Measurements from ENCODE around the gene TMEM45B. TPM values are rescaled to one million over a fixed set of nuclear protein-coding genes. Genes with fewer than 3 reads are reported as not detected.

TMEM45B gene
- total and polyA plus RNA-seq, 2 experiments from 2014 or later = 0.11 to 0.38 TPM

DNA sequence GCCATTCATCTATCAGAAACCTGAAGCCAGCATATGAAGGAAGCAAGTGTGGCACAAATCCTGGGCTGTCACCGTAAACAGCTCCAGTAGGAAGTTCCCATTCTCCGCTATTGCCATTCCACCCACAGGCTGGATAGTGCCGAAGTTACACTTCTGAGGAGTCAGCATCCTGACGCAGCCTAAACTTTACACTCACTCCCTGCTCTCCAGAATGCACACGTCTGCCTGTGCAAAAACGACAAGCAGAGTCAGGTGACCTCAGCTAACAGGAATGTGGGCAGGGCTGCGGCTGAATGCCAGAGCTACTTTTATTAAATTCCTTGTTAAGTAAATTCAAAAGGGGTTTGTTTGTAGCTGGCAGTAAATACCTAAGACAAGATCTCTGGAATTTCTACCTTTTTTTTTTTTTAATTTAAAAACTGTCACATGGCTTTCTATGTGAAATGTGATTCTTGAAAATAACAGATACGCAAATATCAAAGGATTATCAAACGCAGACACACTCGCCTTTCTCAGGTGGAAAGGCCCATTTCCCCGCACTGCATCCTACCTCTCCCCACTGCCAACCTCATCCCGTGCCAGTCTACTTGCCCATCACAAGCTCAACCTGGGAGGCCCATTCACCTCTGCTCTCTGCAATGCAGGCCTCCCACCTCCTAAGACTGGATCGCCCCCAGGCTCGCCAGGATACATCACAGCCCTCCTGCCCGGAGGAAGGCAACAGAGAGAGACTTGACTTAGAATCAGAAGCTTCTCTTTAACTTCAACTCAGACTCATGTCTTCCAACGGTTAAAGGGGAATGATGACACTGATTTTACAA lies 46.3 kb downstream of the TMEM45B start:
- Histone ChIP-seq H3K27me3 (ENCODE audit: insufficient read depth) (no peaks in the 10 kb centered on the region), H4K20me1 (replicated peaks; ENCODE audit: insufficient read depth) (0 out of 2 replicates have a peak, but pooled peaks cover 5% of the 10 kb centered on the region), H3K27ac (ENCODE audit: low read depth) (peak overlapping the region; percentile 81), H3K4me1 (ENCODE audit: insufficient read depth) (peaks cover 5% of the 10 kb centered on the region), H3K79me2 (replicated peaks; ENCODE audit: insufficient read depth) (no peaks in the 10 kb centered on the region), H3K9me2 (ENCODE audit: insufficient read depth) (no peaks in the 10 kb centered on the region), H3K4me2 (peak overlapping the region; percentile 41; the same call in 1 of the 2 replicates), H3F3A (replicated peaks; ENCODE audit: low read depth) (no peaks in the 10 kb centered on the region), H3K36me3 (ENCODE audit: insufficient read depth) (peaks cover 25% of the 10 kb centered on the region; the same call in 1 of the 2 replicates), H2AFZ (no peak overlapping the region), H3K4me3 (no peak overlapping the region)
- Mint-ChIP-seq H3K9me3 (no peaks in the 10 kb centered on the region; the same call in 2 of the 3 replicates), H3K4me1 (peaks cover 10% of the 10 kb centered on the region), H3K4me3 (no peak overlapping the region), H3K27ac (peak overlapping the region; percentile 84), H3K27me3 (ENCODE audit: insufficient read depth, low read depth, poor library complexity) (peaks cover 2% of the 10 kb centered on the region), H3K36me3 (ENCODE audit: low read depth) (peaks cover 59% of the 10 kb centered on the region)
- peak; percentile 81 for ATAC-seq
- TF ChIP-seq JUNB (IDR thresholded peaks at IDR 0.05; ENCODE audit: unreplicated experiment) = no peak
- no peak for TF ChIP-seq STAT1 (IDR thresholded peaks at IDR 0.05; ENCODE audit: unreplicated experiment)
- no peak for TF ChIP-seq ZNF331 (CRISPR knock-in tag; IDR thresholded peaks at IDR 0.05; ENCODE audit: low read depth)
- no peak for TF ChIP-seq POLR2AphosphoS5 (IDR thresholded peaks at IDR 0.05; ENCODE audit: low read depth)
- TF ChIP-seq, protein P1, sequence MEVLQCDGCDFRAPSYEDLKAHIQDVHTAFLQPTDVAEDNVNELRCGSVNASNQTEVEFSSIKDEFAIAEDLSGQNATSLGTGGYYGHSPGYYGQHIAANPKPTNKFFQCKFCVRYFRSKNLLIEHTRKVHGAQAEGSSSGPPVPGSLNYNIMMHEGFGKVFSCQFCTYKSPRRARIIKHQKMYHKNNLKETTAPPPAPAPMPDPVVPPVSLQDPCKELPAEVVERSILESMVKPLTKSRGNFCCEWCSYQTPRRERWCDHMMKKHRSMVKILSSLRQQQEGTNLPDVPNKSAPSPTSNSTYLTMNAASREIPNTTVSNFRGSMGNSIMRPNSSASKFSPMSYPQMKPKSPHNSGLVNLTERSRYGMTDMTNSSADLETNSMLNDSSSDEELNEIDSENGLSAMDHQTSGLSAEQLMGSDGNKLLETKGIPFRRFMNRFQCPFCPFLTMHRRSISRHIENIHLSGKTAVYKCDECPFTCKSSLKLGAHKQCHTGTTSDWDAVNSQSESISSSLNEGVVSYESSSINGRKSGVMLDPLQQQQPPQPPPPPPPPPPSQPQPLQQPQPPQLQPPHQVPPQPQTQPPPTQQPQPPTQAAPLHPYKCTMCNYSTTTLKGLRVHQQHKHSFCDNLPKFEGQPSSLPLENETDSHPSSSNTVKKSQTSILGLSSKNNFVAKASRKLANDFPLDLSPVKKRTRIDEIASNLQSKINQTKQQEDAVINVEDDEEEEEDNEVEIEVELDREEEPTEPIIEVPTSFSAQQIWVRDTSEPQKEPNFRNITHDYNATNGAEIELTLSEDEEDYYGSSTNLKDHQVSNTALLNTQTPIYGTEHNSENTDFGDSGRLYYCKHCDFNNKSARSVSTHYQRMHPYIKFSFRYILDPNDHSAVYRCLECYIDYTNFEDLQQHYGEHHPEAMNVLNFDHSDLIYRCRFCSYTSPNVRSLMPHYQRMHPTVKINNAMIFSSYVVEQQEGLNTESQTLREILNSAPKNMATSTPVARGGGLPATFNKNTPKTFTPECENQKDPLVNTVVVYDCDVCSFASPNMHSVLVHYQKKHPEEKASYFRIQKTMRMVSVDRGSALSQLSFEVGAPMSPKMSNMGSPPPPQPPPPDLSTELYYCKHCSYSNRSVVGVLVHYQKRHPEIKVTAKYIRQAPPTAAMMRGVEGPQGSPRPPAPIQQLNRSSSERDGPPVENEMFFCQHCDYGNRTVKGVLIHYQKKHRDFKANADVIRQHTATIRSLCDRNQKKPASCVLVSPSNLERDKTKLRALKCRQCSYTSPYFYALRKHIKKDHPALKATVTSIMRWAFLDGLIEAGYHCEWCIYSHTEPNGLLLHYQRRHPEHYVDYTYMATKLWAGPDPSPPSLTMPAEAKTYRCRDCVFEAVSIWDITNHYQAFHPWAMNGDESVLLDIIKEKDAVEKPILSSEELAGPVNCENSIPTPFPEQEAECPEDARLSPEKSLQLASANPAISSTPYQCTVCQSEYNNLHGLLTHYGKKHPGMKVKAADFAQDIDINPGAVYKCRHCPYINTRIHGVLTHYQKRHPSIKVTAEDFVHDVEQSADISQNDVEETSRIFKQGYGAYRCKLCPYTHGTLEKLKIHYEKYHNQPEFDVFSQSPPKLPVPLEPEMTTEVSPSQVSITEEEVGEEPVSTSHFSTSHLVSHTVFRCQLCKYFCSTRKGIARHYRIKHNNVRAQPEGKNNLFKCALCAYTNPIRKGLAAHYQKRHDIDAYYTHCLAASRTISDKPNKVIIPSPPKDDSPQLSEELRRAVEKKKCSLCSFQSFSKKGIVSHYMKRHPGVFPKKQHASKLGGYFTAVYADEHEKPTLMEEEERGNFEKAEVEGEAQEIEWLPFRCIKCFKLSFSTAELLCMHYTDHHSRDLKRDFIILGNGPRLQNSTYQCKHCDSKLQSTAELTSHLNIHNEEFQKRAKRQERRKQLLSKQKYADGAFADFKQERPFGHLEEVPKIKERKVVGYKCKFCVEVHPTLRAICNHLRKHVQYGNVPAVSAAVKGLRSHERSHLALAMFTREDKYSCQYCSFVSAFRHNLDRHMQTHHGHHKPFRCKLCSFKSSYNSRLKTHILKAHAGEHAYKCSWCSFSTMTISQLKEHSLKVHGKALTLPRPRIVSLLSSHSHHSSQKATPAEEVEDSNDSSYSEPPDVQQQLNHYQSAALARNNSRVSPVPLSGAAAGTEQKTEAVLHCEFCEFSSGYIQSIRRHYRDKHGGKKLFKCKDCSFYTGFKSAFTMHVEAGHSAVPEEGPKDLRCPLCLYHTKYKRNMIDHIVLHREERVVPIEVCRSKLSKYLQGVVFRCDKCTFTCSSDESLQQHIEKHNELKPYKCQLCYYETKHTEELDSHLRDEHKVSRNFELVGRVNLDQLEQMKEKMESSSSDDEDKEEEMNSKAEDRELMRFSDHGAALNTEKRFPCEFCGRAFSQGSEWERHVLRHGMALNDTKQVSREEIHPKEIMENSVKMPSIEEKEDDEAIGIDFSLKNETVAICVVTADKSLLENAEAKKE (CRISPR knock-in tag; IDR thresholded peaks at IDR 0.05) = no peak
- no peak for TF ChIP-seq ZNF114 (CRISPR knock-in tag; IDR thresholded peaks at IDR 0.05)
- no peak for TF ChIP-seq NANOG (IDR thresholded peaks at IDR 0.05; ENCODE audit: borderline replicate concordance)
- no peak for TF ChIP-seq EZH2 (IDR thresholded peaks at IDR 0.05; ENCODE audit: low read depth, unreplicated experiment)
- TF ChIP-seq EZH2phosphoT487 (IDR thresholded peaks at IDR 0.05; ENCODE audit: unreplicated experiment) = no peak
- TF ChIP-seq, protein P2, sequence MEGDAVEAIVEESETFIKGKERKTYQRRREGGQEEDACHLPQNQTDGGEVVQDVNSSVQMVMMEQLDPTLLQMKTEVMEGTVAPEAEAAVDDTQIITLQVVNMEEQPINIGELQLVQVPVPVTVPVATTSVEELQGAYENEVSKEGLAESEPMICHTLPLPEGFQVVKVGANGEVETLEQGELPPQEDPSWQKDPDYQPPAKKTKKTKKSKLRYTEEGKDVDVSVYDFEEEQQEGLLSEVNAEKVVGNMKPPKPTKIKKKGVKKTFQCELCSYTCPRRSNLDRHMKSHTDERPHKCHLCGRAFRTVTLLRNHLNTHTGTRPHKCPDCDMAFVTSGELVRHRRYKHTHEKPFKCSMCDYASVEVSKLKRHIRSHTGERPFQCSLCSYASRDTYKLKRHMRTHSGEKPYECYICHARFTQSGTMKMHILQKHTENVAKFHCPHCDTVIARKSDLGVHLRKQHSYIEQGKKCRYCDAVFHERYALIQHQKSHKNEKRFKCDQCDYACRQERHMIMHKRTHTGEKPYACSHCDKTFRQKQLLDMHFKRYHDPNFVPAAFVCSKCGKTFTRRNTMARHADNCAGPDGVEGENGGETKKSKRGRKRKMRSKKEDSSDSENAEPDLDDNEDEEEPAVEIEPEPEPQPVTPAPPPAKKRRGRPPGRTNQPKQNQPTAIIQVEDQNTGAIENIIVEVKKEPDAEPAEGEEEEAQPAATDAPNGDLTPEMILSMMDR (conservative IDR thresholded peaks at IDR 0.05; ENCODE audit: low read depth in 2 of 2) = no peak
- TF ChIP-seq, protein P3, sequence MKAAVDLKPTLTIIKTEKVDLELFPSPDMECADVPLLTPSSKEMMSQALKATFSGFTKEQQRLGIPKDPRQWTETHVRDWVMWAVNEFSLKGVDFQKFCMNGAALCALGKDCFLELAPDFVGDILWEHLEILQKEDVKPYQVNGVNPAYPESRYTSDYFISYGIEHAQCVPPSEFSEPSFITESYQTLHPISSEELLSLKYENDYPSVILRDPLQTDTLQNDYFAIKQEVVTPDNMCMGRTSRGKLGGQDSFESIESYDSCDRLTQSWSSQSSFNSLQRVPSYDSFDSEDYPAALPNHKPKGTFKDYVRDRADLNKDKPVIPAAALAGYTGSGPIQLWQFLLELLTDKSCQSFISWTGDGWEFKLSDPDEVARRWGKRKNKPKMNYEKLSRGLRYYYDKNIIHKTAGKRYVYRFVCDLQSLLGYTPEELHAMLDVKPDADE (IDR thresholded peaks at IDR 0.05) = no peak
- TF ChIP-seq, protein P4, sequence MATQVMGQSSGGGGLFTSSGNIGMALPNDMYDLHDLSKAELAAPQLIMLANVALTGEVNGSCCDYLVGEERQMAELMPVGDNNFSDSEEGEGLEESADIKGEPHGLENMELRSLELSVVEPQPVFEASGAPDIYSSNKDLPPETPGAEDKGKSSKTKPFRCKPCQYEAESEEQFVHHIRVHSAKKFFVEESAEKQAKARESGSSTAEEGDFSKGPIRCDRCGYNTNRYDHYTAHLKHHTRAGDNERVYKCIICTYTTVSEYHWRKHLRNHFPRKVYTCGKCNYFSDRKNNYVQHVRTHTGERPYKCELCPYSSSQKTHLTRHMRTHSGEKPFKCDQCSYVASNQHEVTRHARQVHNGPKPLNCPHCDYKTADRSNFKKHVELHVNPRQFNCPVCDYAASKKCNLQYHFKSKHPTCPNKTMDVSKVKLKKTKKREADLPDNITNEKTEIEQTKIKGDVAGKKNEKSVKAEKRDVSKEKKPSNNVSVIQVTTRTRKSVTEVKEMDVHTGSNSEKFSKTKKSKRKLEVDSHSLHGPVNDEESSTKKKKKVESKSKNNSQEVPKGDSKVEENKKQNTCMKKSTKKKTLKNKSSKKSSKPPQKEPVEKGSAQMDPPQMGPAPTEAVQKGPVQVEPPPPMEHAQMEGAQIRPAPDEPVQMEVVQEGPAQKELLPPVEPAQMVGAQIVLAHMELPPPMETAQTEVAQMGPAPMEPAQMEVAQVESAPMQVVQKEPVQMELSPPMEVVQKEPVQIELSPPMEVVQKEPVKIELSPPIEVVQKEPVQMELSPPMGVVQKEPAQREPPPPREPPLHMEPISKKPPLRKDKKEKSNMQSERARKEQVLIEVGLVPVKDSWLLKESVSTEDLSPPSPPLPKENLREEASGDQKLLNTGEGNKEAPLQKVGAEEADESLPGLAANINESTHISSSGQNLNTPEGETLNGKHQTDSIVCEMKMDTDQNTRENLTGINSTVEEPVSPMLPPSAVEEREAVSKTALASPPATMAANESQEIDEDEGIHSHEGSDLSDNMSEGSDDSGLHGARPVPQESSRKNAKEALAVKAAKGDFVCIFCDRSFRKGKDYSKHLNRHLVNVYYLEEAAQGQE (IDR thresholded peaks at IDR 0.05; ENCODE audit: unreplicated experiment) = no peak
- no peak for TF ChIP-seq CREB1 (CRISPR knock-in tag; IDR thresholded peaks at IDR 0.05; ENCODE audit: low read depth)
- peak; percentile 85 for DNase-seq (ENCODE audit: low spot score)

Measured in GM23338 (cell line).